PFSK-1 (cell line): ENCODE results near the gene CPD.

Experiments used
- FOXP2 ChIP-seq: optimal IDR thresholded peaks from 2 replicates; pipeline ENCODE3; 2011; ENCODE audit warnings: borderline replicate concordance, control low read depth, inconsistent platforms; ENCODE audit not compliant: insufficient read depth; ENCODE audit errors: extremely low read length, extremely low read depth
- POLR2AphosphoS5 ChIP-seq: IDR thresholded peaks from 2 replicates; pipeline ENCODE4 v1.6.1; 2012; ENCODE audit warnings: low read depth, mild to moderate bottlenecking, control low read depth, low read length, moderate library complexity
- SIN3A ChIP-seq: IDR thresholded peaks from 2 replicates; pipeline ENCODE4 v1.6.1; 2012; ENCODE audit warnings: mild to moderate bottlenecking, low read length, moderate library complexity, borderline replicate concordance; ENCODE audit not compliant: insufficient read depth
- TAF1 ChIP-seq: IDR thresholded peaks from 2 replicates; pipeline ENCODE4 v1.6.1; 2012; ENCODE audit warnings: low read length, control low read depth, borderline replicate concordance; ENCODE audit not compliant: insufficient read depth
- TF ChIP-seq, protein P1 (sequence below), 2 experiments: IDR thresholded peaks; 2 replicates each; pipeline versions ENCODE4 v1.6.1 to v1.8.0; 2011 to 2012; ENCODE audit warnings: low read depth in 2 of 2, low read length in 2 of 2, control low read depth in 1 of 2, inconsistent platforms in 1 of 2, mild to moderate bottlenecking in 1 of 2, moderate library complexity in 1 of 2; ENCODE audit not compliant: insufficient read depth in 1 of 2

Gene CPD

DNA sequence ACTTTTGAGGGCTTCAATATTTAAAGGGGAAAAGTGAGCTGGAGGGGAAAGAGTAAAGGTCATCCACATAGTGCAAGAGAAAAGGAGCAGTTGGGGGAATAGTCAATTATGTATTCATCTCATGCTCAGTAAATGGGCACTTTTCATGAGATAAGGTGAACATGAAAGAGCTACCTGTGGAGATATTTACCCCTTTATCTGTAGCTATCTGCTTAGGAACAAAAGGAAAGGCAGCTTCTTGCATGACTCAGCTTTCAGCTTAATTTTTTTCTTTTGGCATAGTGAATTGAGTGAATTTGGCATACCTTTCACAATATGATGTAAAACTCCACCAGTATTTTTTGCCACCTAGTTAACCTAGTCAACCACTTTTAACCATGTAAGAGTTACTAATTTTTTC lies 26.4 kb downstream of the CPD start:
- no peak for TF ChIP-seq FOXP2
- TF ChIP-seq, protein P1, sequence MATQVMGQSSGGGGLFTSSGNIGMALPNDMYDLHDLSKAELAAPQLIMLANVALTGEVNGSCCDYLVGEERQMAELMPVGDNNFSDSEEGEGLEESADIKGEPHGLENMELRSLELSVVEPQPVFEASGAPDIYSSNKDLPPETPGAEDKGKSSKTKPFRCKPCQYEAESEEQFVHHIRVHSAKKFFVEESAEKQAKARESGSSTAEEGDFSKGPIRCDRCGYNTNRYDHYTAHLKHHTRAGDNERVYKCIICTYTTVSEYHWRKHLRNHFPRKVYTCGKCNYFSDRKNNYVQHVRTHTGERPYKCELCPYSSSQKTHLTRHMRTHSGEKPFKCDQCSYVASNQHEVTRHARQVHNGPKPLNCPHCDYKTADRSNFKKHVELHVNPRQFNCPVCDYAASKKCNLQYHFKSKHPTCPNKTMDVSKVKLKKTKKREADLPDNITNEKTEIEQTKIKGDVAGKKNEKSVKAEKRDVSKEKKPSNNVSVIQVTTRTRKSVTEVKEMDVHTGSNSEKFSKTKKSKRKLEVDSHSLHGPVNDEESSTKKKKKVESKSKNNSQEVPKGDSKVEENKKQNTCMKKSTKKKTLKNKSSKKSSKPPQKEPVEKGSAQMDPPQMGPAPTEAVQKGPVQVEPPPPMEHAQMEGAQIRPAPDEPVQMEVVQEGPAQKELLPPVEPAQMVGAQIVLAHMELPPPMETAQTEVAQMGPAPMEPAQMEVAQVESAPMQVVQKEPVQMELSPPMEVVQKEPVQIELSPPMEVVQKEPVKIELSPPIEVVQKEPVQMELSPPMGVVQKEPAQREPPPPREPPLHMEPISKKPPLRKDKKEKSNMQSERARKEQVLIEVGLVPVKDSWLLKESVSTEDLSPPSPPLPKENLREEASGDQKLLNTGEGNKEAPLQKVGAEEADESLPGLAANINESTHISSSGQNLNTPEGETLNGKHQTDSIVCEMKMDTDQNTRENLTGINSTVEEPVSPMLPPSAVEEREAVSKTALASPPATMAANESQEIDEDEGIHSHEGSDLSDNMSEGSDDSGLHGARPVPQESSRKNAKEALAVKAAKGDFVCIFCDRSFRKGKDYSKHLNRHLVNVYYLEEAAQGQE (IDR thresholded peaks at IDR 0.05; ENCODE audit: insufficient read depth in 1 of 2, low read depth in 2 of 2, low read length in 2 of 2) = no peak
- no peak for TF ChIP-seq TAF1
- TF ChIP-seq POLR2AphosphoS5 = no peak
- TF ChIP-seq SIN3A = no peak

DNA sequence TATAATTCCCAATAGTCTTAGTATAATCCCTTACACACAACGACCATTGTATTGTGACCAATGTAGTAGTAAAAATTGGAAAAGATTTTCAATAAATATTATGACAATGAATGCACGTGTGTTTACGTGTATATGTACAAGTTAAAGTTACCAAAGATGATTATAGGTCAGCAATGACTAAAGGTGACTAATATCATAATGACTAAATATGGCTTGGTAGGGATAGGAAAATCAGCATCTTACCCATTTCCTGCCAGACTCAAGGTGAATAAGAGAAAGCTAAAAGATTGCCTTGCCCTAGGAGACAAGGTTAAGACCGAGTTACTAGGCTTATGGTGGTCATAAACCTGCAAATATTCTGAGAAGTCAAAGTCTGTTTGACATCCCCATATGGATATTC lies 34.4 kb downstream of the CPD start:
- TF ChIP-seq SIN3A (no peak), FOXP2 (no peak), TAF1 (no peak), POLR2AphosphoS5 (no peak)
- TF ChIP-seq, protein P1 (IDR thresholded peaks at IDR 0.05; ENCODE audit: insufficient read depth in 1 of 2, low read depth in 2 of 2, low read length in 2 of 2) = no peak

DNA sequence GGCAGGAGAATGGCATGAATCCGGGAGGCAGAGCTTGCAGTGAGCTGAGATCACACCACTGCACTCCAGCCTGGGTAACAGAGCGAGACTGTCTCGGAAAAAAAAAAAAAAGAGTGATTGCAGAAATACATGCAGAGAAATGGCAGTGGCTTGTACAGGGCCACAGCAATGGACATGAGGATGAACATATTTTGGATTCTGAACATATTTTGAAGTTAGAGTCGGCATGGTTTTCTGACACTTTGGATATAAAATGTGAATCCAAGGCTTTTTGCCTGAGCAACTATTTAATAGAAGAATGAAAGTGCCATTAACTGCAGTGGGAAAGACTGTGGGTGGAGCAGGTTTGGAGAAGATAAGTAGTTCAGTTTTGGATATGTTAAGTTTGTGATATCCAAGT lies 35.8 kb downstream of the CPD start:
- TF ChIP-seq TAF1 (no peak), SIN3A (no peak), POLR2AphosphoS5 (no peak), FOXP2 (no peak)
- TF ChIP-seq, protein P1 (IDR thresholded peaks at IDR 0.05; ENCODE audit: insufficient read depth in 1 of 2, low read depth in 2 of 2, low read length in 2 of 2) = no peak

DNA sequence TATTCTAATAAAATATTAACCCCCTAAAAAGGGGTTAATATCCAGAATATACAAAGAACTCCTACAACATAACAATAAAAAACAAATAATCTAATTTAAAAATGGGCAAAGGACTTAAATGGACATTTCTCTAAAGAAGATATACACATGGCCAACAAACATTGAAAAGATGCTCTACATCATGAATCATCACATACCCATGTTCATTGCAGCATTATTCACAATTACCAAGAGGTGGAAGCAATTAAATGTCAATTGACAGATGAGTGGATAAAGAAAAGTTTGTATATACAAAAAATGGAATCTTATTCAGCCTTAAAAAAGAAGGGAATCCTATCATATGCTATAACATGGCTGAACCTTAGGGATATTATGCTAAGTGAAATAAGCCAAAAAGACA lies 36.8 kb downstream of the CPD start:
- no peak for TF ChIP-seq POLR2AphosphoS5
- TF ChIP-seq SIN3A = no peak
- TF ChIP-seq, protein P1 (IDR thresholded peaks at IDR 0.05; ENCODE audit: insufficient read depth in 1 of 2, low read depth in 2 of 2, low read length in 2 of 2) = no peak
- TF ChIP-seq FOXP2 = no peak

DNA sequence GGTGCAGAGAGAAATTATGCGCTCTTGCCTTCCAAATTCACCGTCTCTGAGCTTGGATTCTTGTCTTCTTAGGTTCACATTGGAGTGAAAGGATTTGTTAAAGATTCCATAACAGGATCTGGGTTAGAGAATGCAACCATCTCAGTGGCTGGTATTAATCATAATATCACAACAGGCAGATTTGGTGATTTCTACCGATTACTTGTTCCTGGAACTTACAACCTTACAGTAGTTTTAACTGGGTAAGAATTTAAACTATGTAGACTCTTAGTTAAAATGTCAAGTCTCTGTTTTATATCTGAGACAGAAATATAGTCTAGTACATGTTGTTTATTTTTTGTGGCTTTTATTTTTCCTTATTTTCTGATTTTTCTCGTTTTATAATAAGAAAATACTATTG lies 42.9 kb downstream of the CPD start:
- TF ChIP-seq SIN3A = no peak
- no peak for TF ChIP-seq POLR2AphosphoS5
- TF ChIP-seq TAF1 = no peak
- no peak for TF ChIP-seq FOXP2
- TF ChIP-seq, protein P1 (IDR thresholded peaks at IDR 0.05; ENCODE audit: insufficient read depth in 1 of 2, low read depth in 2 of 2, low read length in 2 of 2) = no peak
